Esophagus muscularis mucosa (tissue), 3 donors: ENCODE results near the gene ABCF2.

Experiments used
- CTCF ChIP-seq, 3 experiments: fragments of 200-600 bp in 2 of 3; fragments of 450-650 bp in 1 of 3; sonication (generic) in 2 of 3; IDR thresholded peaks; one replicate each; pipeline ENCODE4 v1.5.1; 2017 to 2019; ENCODE audit warnings: antibody characterized with exemption in 3 of 3, mild to moderate bottlenecking in 2 of 3, moderate library complexity in 1 of 3
- POLR2A ChIP-seq: fragments of 450-650 bp; IDR thresholded peaks from one replicate; pipeline ENCODE4 v1.6.1; 2017; ENCODE audit warnings: antibody characterized with exemption, moderate library complexity, mild to moderate bottlenecking, low read depth

GRCh38 chr7:151202836-151203235 is 24.2 kb downstream of the ABCF2 start:
- TF ChIP-seq CTCF (IDR thresholded peaks at IDR 0.05) (no peak), POLR2A (no peak)
